MM.1S (cell line): ENCODE data around the gene JCAD.

Source experiments
- CTCF ChIP-seq: fragments of 300-600 bp; sonication (generic); IDR thresholded peaks from 2 replicates; pipeline ENCODE4 v1.5.1; 2016; ENCODE audit warnings: antibody characterized with exemption, low read length, mixed read lengths
- EZH2 ChIP-seq: fragments of 300-600 bp; sonication (generic); optimal IDR thresholded peaks from 2 replicates; pipeline ENCODE3; 2017; ENCODE audit warnings: low read depth, mild to moderate bottlenecking, antibody characterized with exemption, low read length, mixed read lengths
- EZH2phosphoT487 ChIP-seq: fragments of 300-600 bp; sonication (generic); IDR thresholded peaks from 2 replicates; pipeline ENCODE4 v1.6.1; 2018; ENCODE audit warnings: antibody characterized with exemption, low read length

- TF ChIP-seq CTCF (no peak), EZH2phosphoT487 (no peak), EZH2 (no peak)
Observed at GRCh38 chr10:29991382-29991781, 68.0 kb downstream of the JCAD start.
